Central memory CD8-positive, alpha-beta T cell (primary cell): ENCODE results near the gene CREB1.

Source experiments
- ATAC-seq: fragments of 150-1000 bp; cut with Tn5 transposase; replicated peaks from 2 replicates; pipeline ENCODE4 v1.10.0; 2022; ENCODE audit warnings: mild to moderate bottlenecking, moderate FRiP score, moderate number of reproducible peaks; ENCODE audit not compliant: poor library complexity, severe bottlenecking; ENCODE audit errors: extremely low read depth
- DNase-seq, 2 donors: peaks; one replicate each; pipeline ENCODE4 v3.0.0; 2021; ENCODE audit warnings: low spot score in 2 of 2
- H3K27ac Mint-ChIP-seq: one replicate; pipeline ENCODE4 v1.8.0; 2022; ENCODE audit warnings: low read depth, mild to moderate bottlenecking, moderate library complexity, mixed read lengths
- H3K27me3 Mint-ChIP-seq: one replicate; pipeline ENCODE4 v1.8.0; 2022; ENCODE audit warnings: mixed read lengths
- H3K36me3 Mint-ChIP-seq: one replicate; pipeline ENCODE4 v1.8.0; 2022; ENCODE audit warnings: mild to moderate bottlenecking, moderate library complexity, mixed read lengths; ENCODE audit not compliant: insufficient read depth
- H3K4me1 Mint-ChIP-seq: one replicate; pipeline ENCODE4 v1.8.0; 2022; ENCODE audit warnings: mixed read lengths
- H3K4me3 Mint-ChIP-seq: one replicate; pipeline ENCODE4 v1.8.0; 2022; ENCODE audit warnings: mild to moderate bottlenecking, moderate library complexity, mixed read lengths
- H3K9me3 Mint-ChIP-seq: one replicate; pipeline ENCODE4 v1.8.0; 2022; ENCODE audit warnings: mixed read lengths

Gene CREB1

GRCh38 chr2:207510148-207510547, 19.6 kb upstream of the CREB1 start:
- Mint-ChIP-seq H3K27me3 (no peaks in the 10 kb centered on the region), H3K4me3 (no peak overlapping the region), H3K27ac (no peak overlapping the region), H3K4me1 (peaks cover 13% of the 10 kb centered on the region), H3K36me3 (no peaks in the 10 kb centered on the region), H3K9me3 (no peaks in the 10 kb centered on the region)
- ATAC-seq: no peak
- no peak for DNase-seq

- Mint-ChIP-seq H3K4me1 (no peaks in the 10 kb centered on the region), H3K9me3 (no peaks in the 10 kb centered on the region), H3K4me3 (no peak overlapping the region), H3K27me3 (no peaks in the 10 kb centered on the region), H3K36me3 (no peaks in the 10 kb centered on the region), H3K27ac (no peak overlapping the region)
- no peak for ATAC-seq
- no peak for DNase-seq
Measured at GRCh38 chr2:207511851-207512250, 17.9 kb upstream of the CREB1 start.

- H3K9me3 Mint-ChIP-seq: no peaks in the 10 kb centered on the region
- DNase-seq (no peak), ATAC-seq (no peak)
- no peaks in the 10 kb centered on the region for H3K4me1 Mint-ChIP-seq
- no peaks in the 10 kb centered on the region for H3K36me3 Mint-ChIP-seq
- no peaks in the 10 kb centered on the region for H3K27me3 Mint-ChIP-seq
- no peak overlapping the region for H3K4me3 Mint-ChIP-seq
- H3K27ac Mint-ChIP-seq: no peak overlapping the region
Measured at GRCh38 chr2:207512356-207512755, 17.4 kb upstream of the CREB1 start.

- no peak for ATAC-seq
- no peak for DNase-seq
Measured at GRCh38 chr2:207513551-207514257, 16.1 kb upstream of the CREB1 start.

GRCh38 chr2:207514451-207514850, 15.3 kb upstream of the CREB1 start:
- Mint-ChIP-seq H3K27ac (no peak overlapping the region), H3K27me3 (no peaks in the 10 kb centered on the region), H3K9me3 (no peaks in the 10 kb centered on the region), H3K4me1 (no peaks in the 10 kb centered on the region), H3K36me3 (no peaks in the 10 kb centered on the region), H3K4me3 (no peak overlapping the region)
- no peak for ATAC-seq
- DNase-seq: no peak

More at GRCh38 chr2:207513551-207514257, 16.1 kb upstream of the CREB1 start:
- H3K27ac Mint-ChIP-seq: no peak overlapping the region
- no peaks in the 10 kb centered on the region for H3K9me3 Mint-ChIP-seq
- no peaks in the 10 kb centered on the region for H3K27me3 Mint-ChIP-seq
- H3K4me3 Mint-ChIP-seq: no peak overlapping the region
- H3K36me3 Mint-ChIP-seq: no peaks in the 10 kb centered on the region
- no peaks in the 10 kb centered on the region for H3K4me1 Mint-ChIP-seq

- no peak overlapping the region for H3K4me3 Mint-ChIP-seq
- DNase-seq (no peak), ATAC-seq (peak; percentile 14)
Measured at GRCh38 chr2:207515671-207516070, 14.1 kb upstream of the CREB1 start.

GRCh38 chr2:207516206-207516605, 13.6 kb upstream of the CREB1 start:
- Mint-ChIP-seq H3K9me3 (no peaks in the 10 kb centered on the region), H3K27ac (no peak overlapping the region), H3K27me3 (no peaks in the 10 kb centered on the region), H3K36me3 (no peaks in the 10 kb centered on the region), H3K4me3 (no peak overlapping the region), H3K4me1 (peaks cover 5% of the 10 kb centered on the region)
- DNase-seq (no peak), ATAC-seq (no peak)

More at GRCh38 chr2:207515671-207516070, 14.1 kb upstream of the CREB1 start:
- Mint-ChIP-seq H3K4me1 (no peaks in the 10 kb centered on the region), H3K36me3 (no peaks in the 10 kb centered on the region), H3K27me3 (no peaks in the 10 kb centered on the region), H3K9me3 (no peaks in the 10 kb centered on the region), H3K27ac (no peak overlapping the region)

- H3K36me3 Mint-ChIP-seq: peaks cover 6% of the 10 kb centered on the region
- DNase-seq (no peak), ATAC-seq (no peak)
- H3K9me3 Mint-ChIP-seq: no peaks in the 10 kb centered on the region
- H3K4me1 Mint-ChIP-seq: peaks cover 31% of the 10 kb centered on the region
- no peaks in the 10 kb centered on the region for H3K27me3 Mint-ChIP-seq
- H3K4me3 Mint-ChIP-seq: no peak overlapping the region
- H3K27ac Mint-ChIP-seq: no peak overlapping the region
Measured at GRCh38 chr2:207523005-207523404, 6.8 kb upstream of the CREB1 start.

GRCh38 chr2:207525296-207525695, 4.5 kb upstream of the CREB1 start:
- no peak overlapping the region for H3K4me3 Mint-ChIP-seq
- peak overlapping the region; percentile 80 for H3K27ac Mint-ChIP-seq
- H3K9me3 Mint-ChIP-seq: no peaks in the 10 kb centered on the region
- H3K36me3 Mint-ChIP-seq: peaks cover 26% of the 10 kb centered on the region
- no peak for ATAC-seq
- DNase-seq: no peak
- peaks cover 48% of the 10 kb centered on the region for H3K4me1 Mint-ChIP-seq
- no peaks in the 10 kb centered on the region for H3K27me3 Mint-ChIP-seq

GRCh38 chr2:207528980-207529329, 807 bp upstream of the CREB1 start:
- Mint-ChIP-seq H3K27ac (peak overlapping the region; percentile 99), H3K4me3 (peak overlapping the region; percentile 87), H3K27me3 (no peaks in the 10 kb centered on the region), H3K36me3 (peaks cover 41% of the 10 kb centered on the region), H3K4me1 (peaks cover 60% of the 10 kb centered on the region), H3K9me3 (no peaks in the 10 kb centered on the region)
- DNase-seq (peak; percentile 50 to 75), ATAC-seq (peak; percentile 33)

- H3K27me3 Mint-ChIP-seq: no peaks in the 10 kb centered on the region
- peak overlapping the region; percentile 99 for H3K27ac Mint-ChIP-seq
- peaks cover 41% of the 10 kb centered on the region for H3K36me3 Mint-ChIP-seq
- peak overlapping the region; percentile 87 for H3K4me3 Mint-ChIP-seq
- ATAC-seq (no peak), DNase-seq (peak; percentile 46 to 61)
- H3K4me1 Mint-ChIP-seq: peaks cover 66% of the 10 kb centered on the region
- H3K9me3 Mint-ChIP-seq: no peaks in the 10 kb centered on the region
Measured at GRCh38 chr2:207530160-207531031, 634 bp downstream of the CREB1 start.

- DNase-seq: no peak
- Mint-ChIP-seq H3K4me1 (peaks cover 59% of the 10 kb centered on the region), H3K27me3 (no peaks in the 10 kb centered on the region), H3K36me3 (peaks cover 41% of the 10 kb centered on the region), H3K4me3 (peak overlapping the region; percentile 87), H3K9me3 (no peaks in the 10 kb centered on the region), H3K27ac (peak overlapping the region; percentile 99)
- no peak for ATAC-seq
Measured at GRCh38 chr2:207531032-207531952, 1.5 kb downstream of the CREB1 start.
